Activated T-cell treated with anti-CD3 and anti-CD28 coated beads for 24 hours (primary cell): ENCODE results near the gene ARHGDIA.
A peak's percentile ranks its signal among the peaks of the same experiment; 100 is the strongest.
"Not testable (repeated sequence)": the region's sequence is repeated elsewhere in the genome, so short reads cannot be mapped to it uniquely, and the experiment has no call there.

Experiments used
- DNase-seq: peaks from one replicate; pipeline ENCODE4 v3.0.0-alpha.2; 2020; ENCODE audit warnings: low read depth

Gene ARHGDIA

DNA sequence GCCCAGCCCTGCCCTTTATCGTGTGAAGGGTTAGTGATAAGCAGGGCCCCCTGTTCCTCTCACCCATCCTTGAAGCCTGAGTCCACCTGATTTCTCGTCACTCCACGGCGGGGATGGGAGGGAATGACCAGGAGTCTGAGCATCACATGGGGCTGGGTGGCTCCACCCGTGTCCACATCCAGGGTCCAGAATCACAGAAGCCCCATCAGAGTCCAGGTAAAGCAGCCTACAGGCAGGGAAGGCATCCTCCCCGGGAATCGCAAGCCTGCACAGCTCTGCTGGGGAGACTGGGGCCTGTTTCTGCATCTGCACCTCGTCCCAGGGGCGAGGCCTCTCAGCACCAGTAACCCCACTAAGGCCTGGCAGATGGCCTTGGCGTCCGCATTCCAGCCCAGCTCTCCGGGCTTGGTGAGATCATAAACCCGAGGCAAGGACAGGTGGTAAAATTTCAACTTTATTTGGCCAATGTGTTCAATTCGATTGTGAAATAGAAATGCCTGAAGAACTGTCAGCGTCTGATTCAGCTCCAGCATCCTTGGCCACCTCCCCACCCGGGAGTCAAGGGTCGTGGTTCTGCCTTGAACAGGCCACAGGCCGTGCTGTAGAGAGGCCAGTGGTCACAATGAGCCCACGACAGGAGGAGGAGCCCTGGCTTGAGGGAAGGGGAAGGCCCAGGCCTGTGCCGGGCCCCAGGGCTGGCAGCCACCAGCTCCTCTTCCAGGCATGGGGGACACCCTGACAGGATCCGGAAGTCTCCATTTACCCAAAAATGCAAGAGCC is 28.2 kb downstream of the ARHGDIA start:
- DNase-seq: no peak

DNA sequence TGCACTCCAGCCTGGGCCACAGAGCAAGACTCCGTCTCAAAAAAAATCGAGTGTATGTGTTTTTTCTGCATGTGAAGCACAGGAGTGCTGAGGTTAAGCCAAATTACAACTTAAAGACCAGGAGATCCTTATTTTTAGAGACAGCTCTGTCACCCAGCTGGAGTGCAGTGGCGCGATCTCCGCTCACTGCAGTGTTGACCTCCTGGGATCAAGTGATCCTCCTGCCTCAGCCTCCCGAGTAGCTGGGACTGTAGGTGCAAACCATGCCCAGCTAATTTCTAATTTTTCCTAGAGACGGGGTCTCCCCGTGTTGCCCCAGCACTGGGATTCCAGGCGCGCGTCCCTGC is 28.8 kb downstream of the ARHGDIA start:
- no peak for DNase-seq

DNA sequence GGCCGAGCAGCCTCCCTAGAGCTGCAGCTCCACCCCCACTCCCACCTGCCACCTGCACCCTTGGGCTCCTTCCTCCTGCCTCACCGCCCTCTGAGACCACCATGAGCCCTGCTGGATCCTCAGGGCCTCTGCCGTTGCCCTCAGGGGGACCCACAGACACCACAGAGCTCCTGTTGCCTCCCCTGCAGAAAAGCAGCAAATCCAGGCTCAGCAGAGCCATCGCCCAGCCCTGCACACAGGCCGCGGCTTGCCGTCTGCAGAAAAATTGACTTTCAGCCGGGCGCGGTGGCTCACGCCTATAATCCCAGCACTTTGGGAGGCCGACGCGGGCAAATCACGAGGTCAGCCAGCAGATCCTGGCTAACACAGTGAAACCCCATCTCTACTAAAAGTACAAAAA is 29.3 kb downstream of the ARHGDIA start:
- no peak for DNase-seq

DNA sequence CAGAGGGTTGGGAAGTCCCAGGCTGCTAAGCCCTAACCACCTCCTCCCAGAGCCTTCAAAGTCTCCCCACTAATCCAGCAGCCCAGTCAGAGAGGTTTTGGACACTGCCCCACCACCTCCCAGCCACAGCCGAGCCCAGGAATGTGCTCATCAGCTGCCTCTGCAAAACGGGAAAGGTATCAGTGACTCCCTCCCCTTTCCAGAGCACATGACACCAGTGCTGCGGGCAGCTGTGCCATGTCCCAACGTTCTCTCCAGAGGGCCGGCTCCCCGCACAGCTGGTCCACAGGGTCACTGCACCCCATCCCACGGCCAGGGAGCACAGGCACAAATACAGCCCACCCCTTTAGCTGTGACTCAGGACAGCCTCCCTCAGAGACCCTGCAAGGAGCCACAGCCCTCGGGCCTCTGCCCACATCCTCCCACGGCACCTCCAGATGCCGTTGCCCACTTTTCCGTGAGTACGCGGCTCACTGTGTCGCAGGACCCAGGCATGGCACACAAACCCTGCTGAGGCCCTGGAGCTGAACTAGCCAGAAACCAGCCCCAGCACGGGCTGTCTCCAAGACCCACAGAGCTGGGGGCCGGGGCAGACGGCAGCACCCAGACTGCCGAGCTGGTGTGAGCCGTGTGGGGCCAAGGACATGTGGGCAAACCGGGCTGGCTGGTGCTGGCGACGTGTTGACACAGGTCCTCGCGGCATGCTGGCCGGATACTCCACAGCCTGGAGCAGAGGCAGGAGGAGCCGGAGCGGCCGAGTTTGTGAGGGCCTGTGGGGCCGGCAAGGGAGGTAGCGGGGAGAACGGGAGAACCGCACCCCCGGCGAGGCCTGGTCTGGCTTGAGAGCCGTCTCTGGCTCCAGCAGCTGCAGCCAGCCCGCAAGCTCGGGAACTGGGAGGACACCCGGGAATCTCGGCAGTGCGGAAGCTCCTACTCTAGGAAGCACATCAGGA is 30.0 kb downstream of the ARHGDIA start:
- no peak for DNase-seq

DNA sequence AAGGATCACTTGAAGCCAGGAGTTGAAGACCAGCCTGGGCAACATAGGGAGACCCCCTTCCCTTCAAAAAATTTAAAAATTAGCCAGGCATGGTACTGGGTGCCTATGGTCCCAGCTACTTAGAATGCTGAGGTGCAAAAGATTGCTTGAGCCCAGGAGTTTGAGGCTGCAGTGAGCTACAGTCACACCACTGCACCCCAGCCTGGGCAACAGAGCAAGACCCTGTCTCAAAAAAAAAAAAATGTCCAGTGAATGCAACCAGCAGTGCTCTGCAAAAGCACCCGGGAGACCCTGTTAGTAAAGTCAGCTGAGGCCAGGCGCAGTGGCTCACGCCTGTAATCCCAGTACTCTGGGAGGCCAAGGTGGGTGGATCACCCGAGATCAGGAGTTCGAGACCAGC is 31.1 kb downstream of the ARHGDIA start:
- not testable (repeated sequence) for DNase-seq

DNA sequence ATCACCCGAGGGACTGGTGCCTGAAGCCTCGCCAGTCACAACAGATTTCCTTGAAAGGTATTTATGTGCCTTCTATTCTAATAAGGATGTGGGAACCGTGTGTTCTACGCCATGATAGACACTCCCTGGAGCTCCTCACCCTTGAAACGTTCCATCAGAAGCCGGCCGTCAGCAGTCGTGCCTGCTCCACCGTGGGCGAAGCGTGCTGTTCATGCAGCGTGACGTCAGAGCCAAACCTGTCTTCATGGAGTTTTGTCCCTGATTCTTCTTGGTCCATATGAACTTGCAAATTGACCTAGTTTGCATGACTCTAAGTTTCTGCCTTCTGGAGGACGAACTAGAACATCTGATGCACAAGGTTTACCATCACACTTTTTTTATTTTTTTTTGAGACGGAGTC is 31.8 kb downstream of the ARHGDIA start:
- no peak for DNase-seq

DNA sequence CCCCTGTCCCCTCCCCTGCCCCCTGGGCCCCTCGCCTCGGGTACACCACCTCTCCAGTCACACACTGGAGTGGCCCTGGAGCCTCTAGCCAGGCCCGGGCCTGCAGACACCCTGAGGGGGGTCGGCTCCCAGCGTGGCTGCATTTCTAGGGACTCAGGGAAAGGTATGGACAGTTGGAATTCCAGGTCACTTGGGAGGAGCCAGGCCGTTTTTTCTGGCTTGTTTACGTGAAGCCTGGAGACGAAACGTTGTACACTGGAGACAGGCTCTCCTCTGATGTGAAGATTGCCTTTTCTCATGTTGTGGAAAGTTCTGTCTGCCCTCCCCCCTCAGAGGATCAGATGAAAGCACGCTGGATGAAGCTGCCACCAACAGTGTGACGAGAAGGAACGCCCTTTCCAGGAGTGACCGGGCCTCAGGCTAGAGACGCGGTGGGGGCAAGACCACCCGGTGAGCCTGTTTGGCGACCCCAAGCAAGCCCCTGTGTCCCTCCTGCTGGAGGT is 32.3 kb downstream of the ARHGDIA start:
- DNase-seq: no peak

DNA sequence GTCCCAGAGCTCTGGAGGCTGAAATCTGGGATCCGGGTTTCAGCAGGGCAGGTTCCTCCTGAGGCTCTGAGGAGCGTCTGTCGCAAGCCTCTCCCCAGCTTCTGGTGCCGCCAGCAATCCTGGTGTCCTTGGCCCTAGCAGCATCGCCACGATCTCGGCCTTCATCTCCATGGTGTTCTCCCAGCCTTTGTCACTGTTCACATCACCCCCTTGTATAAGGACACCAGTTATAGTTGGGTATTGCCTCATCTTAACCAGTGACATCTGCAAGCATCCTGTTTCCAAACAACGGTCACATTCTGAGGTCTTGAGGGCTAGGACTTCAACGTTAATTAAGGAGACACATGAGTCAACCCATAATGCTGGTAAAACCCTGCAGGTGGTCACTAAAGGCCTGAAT is 33.5 kb downstream of the ARHGDIA start:
- DNase-seq: no peak

DNA sequence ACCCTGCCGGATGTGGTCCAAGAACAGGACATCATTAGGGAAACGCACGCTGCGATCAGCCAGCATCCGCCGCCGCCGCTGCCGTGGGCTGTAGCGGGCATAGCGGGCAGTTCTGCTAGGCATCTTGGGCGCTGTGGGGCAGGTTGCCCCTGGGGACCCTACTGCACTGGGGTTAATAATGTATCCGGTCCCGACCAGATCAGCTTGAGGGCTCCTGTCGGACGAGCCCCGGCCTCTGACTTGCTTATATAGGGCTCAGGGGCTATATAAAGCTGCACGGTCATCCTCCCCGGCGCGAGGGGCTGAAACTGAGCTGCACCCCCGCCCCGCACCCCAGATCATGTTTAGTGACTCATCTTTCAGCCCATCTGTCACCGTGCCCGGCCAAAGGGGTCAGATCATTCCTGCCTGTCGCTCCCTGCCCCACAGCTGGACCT is 36.3 kb downstream of the ARHGDIA start, which contains the start of gene PPP1R27:
Gene PPP1R27 (minus strand): TSS at position 220 of the 437 bp plus-strand sequence. CDS start 97 bp downstream, at position 123.
- no peak for DNase-seq

DNA sequence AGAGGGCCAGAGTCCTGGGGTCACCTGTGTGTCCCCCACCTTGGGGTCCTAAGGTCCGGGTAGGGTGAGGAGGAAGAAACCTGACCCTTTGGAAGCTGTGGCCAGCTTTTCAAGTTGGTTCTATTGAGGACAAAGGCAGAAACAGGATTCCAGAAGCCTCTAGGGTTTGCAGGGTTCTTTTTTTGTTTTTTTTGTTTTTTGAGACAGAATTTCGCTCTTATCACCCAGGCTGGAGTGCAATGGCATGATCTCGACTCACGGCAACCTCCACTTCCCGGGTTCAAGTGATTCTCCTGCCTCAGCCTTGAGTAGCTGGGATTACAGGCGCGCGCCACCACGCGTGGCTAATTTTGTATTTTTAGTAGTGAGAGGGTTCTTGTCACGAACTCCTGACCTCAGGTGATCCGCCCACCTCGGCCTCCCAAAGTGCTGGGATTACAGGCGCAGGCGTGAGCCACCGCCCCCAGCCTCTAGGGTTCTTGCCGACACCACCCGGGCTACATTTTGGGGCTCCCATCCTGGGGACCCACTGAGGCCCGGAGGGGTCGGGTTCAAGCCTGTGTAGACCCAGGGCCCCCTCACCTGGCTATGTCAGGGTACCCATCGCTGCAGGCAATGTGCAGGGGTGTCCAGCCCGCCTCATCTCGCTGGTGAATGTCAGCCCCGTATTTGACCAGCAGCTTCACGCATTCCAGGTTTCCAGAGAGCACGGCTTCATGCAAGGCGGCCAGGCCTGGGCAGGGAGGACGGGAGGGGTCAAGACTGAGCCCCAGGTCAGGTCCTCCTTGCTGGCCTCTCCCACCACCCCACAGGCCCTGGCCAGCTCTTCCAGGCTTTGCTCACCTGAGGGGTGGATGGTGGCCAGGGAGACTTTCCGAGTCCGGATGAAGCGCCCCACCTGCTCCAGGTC is 37.0 kb downstream of the ARHGDIA start:
- no peak for DNase-seq

DNA sequence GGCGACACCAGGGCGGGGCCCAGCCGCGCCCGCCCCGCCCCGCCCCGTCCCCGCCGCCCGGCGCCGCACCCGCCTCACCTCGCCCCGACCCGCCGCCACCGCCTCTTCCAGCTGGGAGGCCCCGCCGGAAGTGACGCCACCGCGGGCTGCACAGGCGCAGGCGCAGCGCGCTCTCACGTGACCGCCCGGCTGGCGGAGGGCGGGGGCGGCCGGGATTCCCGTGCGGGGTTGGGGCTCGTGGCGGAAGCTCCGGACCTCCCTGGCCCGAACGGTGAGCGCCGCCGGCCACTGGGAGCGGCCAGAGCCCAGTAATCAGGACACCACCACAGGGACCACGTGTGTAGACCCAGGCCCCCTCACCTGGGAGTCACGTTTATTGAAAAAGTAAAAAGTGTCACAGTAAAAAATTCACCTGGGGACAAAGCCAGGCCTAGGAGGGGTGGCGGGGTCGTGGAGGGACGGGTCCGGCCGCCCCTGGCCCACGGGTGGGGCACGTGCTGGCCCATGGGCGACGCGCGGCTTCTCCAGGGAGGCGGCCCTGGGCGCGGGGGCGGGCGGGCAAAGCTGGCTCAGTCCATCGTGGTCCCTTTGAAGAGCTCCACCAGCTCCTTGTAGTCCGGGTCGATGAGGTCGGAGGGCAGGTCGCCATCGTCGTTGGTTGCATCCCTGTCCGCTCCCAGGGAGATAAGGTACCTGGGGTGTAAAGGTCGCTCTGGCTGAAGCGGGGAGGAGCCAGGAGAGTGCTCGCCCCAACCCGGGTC is 37.8 kb downstream of the ARHGDIA start, which contains the start of gene MCRIP1:
Gene MCRIP1 (minus strand): TSS at position 132 of the 761 bp plus-strand sequence. CDS start 8,785 bp downstream, outside the sequence.
- DNase-seq: peak; percentile 94

DNA sequence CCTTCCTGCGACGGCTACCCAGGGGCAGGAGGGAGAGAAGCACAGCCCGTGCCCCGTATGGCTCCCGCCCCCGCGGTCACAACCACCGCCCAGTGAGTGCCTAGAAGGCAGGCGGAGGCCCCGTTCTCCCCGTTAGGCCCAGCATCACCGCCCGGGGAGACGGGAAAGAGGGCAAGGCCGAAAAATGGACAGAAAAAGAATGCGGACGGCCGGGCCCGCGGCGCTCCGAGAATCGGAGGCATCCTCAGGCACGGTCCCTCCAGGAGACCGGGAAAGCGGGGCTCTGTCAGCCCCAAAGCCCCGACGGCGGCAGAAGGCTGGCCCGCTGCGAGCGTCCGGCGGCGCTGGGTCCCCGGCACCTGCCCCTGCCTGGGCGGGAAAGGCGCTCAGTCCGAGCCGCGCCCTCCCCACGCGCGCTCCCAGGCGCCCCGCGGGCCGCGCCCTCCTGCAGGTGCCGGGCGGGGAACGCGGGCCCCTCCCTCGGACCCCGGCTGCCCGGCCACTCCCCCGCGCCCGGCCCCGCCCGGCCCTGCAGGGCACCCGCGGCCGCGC is 38.5 kb downstream of the ARHGDIA start:
- peak; percentile 33 for DNase-seq

DNA sequence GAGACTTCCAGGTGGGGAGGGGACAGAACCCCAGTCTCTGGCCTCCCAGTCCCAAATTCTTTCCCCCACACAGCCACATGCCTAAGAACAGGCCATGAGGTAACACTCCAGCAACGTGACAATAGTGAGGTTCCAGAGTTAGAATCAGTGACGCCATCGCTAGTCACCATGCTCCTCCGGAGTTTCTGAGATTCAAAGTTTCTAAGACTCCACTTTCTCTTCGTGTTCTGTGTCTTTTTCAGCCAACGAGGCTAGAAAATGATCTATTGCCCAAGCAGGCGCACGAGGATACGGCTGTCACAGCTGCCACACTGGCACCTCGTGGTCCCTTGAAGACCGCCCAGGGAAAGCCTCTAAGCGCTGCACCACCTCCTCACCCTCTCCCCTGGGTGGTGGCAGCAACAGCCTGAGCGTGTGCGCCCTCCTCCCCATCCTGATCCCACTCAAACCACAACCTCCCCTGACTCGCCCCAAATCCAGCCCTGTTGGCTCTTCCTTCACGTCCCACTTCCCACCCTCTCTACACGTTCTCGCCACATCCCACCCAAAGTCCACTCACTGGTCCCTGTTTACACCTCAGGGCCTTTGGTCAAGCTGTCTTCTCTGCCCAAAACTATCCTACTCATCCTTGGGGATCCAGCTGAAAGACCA is 39.1 kb downstream of the ARHGDIA start:
- DNase-seq: peak; percentile 30

DNA sequence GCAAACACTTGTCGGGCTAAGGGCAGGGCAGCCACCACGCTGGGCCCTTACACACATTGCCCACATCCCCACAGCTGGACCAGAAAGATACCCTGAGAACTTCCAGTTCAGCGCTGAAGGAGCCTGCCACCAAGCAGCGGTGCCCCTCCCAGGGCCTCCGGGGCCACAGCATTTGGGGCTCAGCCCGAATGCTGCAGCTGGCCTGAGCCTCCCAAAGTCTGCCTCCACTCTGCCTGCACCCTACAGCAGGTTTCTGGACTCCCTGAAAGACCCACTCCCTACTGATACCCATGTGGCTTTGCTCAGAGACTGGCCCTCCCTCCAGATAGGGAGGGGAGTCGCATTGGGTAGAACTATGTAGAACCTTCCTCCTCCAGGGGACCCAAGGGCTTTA is 39.6 kb downstream of the ARHGDIA start:
- DNase-seq: peak; percentile 3

DNA sequence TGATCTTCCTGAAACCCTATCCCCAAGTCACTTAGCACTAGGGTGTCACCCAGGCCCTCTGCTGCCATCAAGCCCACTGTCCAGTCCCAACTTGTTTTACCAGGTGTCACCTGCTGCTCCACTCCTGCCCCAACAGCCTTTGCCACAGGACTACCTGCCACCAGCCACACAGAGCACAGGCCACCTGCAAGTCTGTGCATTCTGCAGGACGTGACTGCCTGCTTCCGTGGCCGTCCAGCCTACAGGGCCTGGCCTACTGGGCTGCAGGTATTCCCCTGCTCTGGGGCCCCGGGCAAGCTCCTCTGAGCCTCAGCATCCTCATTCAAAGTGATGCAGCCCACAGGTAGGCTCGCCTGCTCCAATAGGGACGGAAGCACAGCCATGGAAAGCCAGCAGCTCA is 41.3 kb downstream of the ARHGDIA start:
- DNase-seq: no peak

DNA sequence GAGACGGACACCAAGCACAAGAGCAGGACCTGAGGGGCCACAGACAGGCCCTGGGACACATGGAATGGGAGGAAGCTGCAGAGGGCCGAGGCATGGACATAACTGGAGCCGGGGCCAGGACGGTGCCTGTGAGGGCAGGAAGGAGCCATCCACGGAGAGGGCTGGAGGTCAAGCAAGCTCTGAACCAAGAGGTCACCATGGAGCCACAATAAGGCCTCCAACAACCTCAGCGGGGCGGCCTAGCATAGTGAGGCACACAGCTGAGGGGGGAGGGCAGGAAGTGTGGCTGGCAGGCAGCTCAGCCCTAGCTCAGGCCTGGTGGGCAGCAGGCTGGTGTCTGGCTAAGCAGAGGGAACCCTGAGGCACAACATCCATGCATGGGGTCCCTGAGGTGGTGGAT is 42.5 kb downstream of the ARHGDIA start:
- DNase-seq: no peak

DNA sequence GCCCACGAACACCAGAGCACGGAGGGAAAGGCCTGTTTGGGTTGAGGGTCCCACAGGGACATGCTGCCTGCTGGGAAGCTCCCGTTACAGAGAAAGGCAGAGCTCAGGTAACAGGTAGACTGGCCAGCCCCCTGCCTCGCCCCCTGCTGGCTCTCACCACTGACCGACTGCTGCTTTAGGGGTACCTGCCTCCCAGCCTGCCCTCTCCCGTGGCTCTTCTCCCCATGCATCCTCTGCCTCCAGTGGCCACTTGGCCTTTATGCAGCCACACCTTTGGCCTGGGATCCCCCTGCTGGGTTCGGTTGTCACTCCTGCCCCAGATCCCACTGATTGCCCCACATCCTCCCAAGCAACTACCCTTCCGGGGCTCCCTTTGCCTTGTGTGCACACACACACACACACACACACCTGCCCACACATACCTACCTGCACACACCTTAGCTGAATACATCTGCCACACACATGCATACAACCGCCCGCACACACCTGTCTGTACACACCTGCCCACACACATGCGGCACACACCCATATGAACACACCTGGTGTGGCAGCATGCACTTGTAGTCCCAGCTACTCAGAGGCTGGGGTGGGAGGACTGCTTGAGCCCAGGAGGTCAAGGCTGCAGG is 45.2 kb downstream of the ARHGDIA start:
- no peak for DNase-seq

DNA sequence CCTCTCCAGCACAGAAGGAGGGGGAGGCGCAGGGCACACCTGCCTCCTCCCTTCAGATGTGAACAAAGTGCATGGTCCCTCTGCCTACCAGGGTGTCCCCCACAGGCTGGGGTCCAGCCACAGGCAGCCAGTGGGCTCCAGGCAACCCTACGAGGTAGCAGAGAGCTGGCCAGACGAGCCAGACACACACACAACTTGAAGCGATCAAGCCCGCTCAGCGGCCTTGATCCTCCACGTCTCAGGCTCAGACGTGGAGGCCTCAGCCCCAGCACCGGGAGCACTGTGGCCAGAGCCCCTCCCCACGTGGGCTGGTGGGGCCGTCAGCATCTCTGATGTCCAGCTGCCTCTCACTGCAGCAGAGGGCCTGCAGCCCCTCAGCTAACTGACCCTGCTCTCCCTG is 46.5 kb downstream of the ARHGDIA start:
- no peak for DNase-seq

DNA sequence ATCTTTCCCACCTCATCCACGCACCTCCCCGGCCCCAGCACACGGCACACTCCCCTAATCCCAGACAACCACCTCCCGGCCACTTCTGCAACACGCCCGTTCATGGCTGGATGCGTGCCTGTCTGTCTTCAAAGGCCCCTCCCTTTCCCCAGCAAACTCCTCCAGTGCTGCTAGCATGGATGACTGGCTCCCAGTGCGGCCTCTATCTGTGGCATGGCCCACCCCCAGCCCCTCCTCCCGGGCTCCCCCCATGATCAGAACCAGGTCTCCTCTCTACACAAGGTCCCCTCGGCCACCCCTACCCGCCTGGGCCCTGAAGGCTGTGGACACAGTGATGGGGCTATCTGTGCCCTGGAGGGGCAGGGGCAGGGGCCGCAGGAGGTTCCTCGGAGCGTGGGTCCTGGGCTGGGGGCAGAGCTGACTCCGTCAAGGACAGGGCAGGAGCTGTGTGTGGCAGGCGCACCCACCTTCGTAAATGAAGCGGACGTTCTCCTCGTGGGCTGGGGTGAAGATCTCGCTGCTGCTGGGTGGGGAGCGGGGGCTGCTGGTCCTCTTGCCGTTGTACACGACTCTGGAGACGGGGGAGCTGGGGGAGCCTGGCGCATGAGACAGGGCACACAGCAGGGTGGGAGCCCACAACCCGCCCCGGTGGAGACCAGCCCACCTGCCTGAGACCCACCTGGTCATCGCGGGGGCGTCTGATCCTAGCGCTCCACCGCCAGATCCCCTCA is 47.2 kb downstream of the ARHGDIA start:
- DNase-seq: no peak
